GM12874 (cell line): ENCODE data around the gene NXF2B.
"Not testable (repeated sequence)": the region's sequence is repeated elsewhere in the genome, so short reads cannot be mapped to it uniquely, and the experiment has no call there.

Experiments used
- TF ChIP-seq, protein P1 (sequence below): IDR thresholded peaks from 2 replicates; pipeline ENCODE4 v1.5.1; 2011; ENCODE audit warnings: low read depth, mild to moderate bottlenecking, control low read depth, low read length, moderate library complexity; ENCODE audit not compliant: insufficient read depth

NXF2B gene

GRCh38 chrX:102439908-102440307 lies at the start of gene NXF2B:
Gene NXF2B, minus strand, starts transcription at chrX:102440008. Its CDS starts 59,972 bp downstream, at chrX:102380036.
- TF ChIP-seq, protein P1, sequence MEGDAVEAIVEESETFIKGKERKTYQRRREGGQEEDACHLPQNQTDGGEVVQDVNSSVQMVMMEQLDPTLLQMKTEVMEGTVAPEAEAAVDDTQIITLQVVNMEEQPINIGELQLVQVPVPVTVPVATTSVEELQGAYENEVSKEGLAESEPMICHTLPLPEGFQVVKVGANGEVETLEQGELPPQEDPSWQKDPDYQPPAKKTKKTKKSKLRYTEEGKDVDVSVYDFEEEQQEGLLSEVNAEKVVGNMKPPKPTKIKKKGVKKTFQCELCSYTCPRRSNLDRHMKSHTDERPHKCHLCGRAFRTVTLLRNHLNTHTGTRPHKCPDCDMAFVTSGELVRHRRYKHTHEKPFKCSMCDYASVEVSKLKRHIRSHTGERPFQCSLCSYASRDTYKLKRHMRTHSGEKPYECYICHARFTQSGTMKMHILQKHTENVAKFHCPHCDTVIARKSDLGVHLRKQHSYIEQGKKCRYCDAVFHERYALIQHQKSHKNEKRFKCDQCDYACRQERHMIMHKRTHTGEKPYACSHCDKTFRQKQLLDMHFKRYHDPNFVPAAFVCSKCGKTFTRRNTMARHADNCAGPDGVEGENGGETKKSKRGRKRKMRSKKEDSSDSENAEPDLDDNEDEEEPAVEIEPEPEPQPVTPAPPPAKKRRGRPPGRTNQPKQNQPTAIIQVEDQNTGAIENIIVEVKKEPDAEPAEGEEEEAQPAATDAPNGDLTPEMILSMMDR: not testable (repeated sequence)

GRCh38 chrX:102471762-102472220 lies 32.0 kb upstream of the NXF2B start, which contains the start of gene TCP11X2:
Gene TCP11X2, minus strand, starts transcription at chrX:102471812.
- TF ChIP-seq, protein P1: not testable (repeated sequence)

DNA sequence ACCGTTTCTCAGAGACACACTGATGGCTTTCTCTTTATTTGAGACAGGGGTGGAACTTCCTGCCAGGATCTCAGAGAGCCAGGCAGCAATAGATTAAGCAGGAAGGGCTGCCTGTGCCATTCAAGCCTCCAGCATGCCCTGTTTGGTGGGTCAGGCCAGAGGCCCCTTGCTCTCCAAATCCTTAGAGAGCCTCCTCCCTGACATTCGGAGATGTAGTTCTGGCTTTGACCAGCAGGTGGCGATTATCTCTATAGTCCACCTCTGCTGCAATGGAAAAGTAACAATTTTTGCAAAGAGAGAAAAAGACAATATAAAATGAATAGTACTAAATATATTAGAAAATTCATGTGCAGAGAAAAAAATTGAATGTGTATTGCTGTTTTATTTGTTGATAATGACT lies 93.9 kb downstream of the NXF2B start:
- TF ChIP-seq, protein P1: peak; percentile 49; the same call in 1 of the 2 replicates

GRCh38 chrX:102341867-102342266 lies 97.9 kb downstream of the NXF2B start:
- TF ChIP-seq, protein P1: no peak

DNA sequence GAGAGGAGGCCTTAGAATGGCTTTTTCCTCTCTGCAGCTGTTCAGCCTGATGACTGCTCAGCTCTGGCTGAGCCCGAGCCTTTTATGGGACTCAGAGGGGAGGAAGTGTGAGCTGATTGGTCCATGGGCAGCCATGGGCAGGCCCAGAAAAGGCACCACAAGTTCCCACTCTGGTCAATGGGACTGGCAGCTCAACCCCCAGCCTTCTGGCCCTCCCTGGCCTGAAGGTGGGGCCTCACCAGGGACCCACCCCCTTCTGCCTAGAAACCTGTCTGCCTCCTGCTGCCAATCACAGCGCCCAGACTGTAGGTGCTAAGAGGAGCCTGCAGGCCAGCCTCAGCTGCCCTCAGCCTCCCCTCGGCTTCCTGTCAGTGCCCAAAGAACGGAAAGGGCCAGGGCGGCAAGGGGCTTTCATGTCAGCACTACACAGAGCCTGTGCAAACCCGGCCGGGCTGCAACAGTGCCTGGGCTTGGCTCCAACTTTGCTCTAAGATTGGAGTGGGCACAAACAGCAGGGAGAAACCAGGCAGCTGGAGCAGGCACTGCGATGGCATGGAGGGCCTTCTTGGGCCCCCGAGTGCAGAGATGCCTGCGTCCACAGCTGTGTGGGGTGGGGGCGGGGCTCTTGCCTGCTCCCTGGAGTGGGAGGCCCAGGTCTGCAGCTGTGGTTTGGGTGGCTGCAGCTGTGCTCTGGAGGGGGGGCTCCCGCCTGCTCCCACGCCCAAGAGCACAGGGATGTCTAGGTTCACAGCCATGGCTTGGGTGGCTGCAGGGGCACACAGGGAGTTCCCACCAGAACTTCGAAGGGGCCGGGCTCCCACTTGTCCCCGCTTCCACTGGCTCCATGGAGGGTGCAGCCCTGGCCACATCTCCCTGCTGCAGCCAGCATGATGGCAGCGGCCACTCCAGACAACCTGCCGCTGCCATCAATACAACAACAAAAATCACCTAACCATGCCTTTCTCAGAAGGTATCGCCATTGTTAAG lies 100.2 kb downstream of the NXF2B start:
- TF ChIP-seq, protein P1: no peak

GRCh38 chrX:102338162-102338561 lies 101.6 kb downstream of the NXF2B start:
- TF ChIP-seq, protein P1: no peak
